Transverse colon (tissue), 4 donors: Measurements from ENCODE around the gene CDYL. TPM values are rescaled to one million over a fixed set of nuclear protein-coding genes. Genes with fewer than 3 reads are reported as not detected.

Experiments used
- DNase-seq: peaks from one replicate; pipeline ENCODE4 v3.0.0-alpha.2; 2019
- H3K27ac ChIP-seq, 4 donors: fragments of 200-600 bp; sonication (generic); 2 replicates each; pipeline ENCODE4 v1.5.1; 2016 to 2018; ENCODE audit warnings: inconsistent platforms in 4 of 4
- H3K27me3 ChIP-seq: fragments of 200-600 bp; sonication (generic); 2 replicates; pipeline ENCODE4 v1.5.1; 2017; ENCODE audit warnings: inconsistent platforms
- H3K36me3 ChIP-seq, 4 donors: fragments of 200-600 bp; sonication (generic); 2 replicates each; pipeline ENCODE4 v1.5.1; 2017 to 2019; ENCODE audit warnings: inconsistent platforms in 4 of 4
- H3K4me1 ChIP-seq, 4 donors: fragments of 200-600 bp; sonication (generic); 2 replicates each; pipeline ENCODE4 v1.5.1; 2017 to 2020; ENCODE audit warnings: inconsistent platforms in 4 of 4
- H3K4me3 ChIP-seq, 4 donors: fragments of 200-600 bp; sonication (generic); 1 replicate in 1 of 4; 2 replicates in 3 of 4; pipeline versions ENCODE4 v1.5.1 to v1.6.1; 2017 to 2019; ENCODE audit warnings: inconsistent platforms in 4 of 4
- H3K9me3 ChIP-seq, 2 donors: fragments of 200-600 bp; sonication (generic); 2 replicates each; pipeline ENCODE4 v1.5.1; 2017 to 2019; ENCODE audit warnings: inconsistent platforms in 2 of 2
- CTCF ChIP-seq, 5 experiments: fragments of 200-600 bp in 3 of 5; fragments of 450-650 bp in 2 of 5; sonication (generic) in 3 of 5; IDR thresholded peaks; 1 replicate in 2 of 5; 2 replicates in 3 of 5; pipeline ENCODE4 v1.5.1; 2016 to 2017; ENCODE audit warnings: antibody characterized with exemption in 5 of 5, inconsistent platforms in 3 of 5, mild to moderate bottlenecking in 2 of 5, moderate library complexity in 1 of 5
- EP300 ChIP-seq: sonication (generic); formaldehyde crosslinking; IDR thresholded peaks from one replicate; pipeline ENCODE4 v1.6.1; 2017; ENCODE audit warnings: antibody characterized with exemption, low read depth
- POLR2A ChIP-seq: fragments of 450-650 bp; IDR thresholded peaks from one replicate; pipeline ENCODE4 v1.6.1; 2016; ENCODE audit warnings: antibody characterized with exemption, mild to moderate bottlenecking, moderate library complexity
- POLR2AphosphoS5 ChIP-seq, 3 donors: sonication (generic); formaldehyde crosslinking; IDR thresholded peaks; one replicate each; pipeline ENCODE4 v1.6.1; 2016; ENCODE audit warnings: antibody characterized with exemption in 3 of 3
- WGBS, 2 donors: methylation state at CpG; one replicate each; pipeline ENCODE4 v1.1.5; 2018; ENCODE audit warnings: low coverage in 1 of 2; 5-methylcytosine and 5-hydroxymethylcytosine counted together
- in situ Hi-C, 4 donors: fragments of 200-750 bp; cut with MboI; loops; one replicate each; pipeline versions ENCODE4 v1.15.0 to v1.15.1; 2017; ENCODE audit warnings: low sequenced_read_pairs in 3 of 4, low pct_ligation_motif_present in 1 of 4, low pct_unique_long_range_greater_than_20kb in 1 of 4
- intact Hi-C: fragments of 100-400 bp; cut with DNase I; formaldehyde crosslinking; loops from one replicate; pipeline ENCODE4 v1.15.1; 2023; ENCODE audit warnings: low total_unique reads
- total RNA-seq, 4 donors: library from RNA; depleted of rRNA; stranded (reverse); fragments of >200 nt; gene quantifications; one replicate each; pipeline ENCODE4 v1.1.0, GENCODE V29; 2016

CDYL gene
- total RNA-seq, 4 donors from 2014 or later, result 23.6 to 40.8 (median 30.0) TPM

- no peak for DNase-seq
- intact Hi-C loops (no loop called here), in situ Hi-C loops (loop anchor here in 1 of 4 donors (25.0 kb wide), 1 partner anchor 632 kb away; no protein-coding TSS in a partner anchor)
- peaks cover 0 to 17% (median 10%) of the 10 kb centered on the region in 4 donors for H3K4me1 ChIP-seq
- H3K27me3 ChIP-seq, result no peaks in the 10 kb centered on the region
- TF ChIP-seq CTCF (IDR thresholded peaks at IDR 0.05) (no peak), POLR2A (no peak), EP300 (no peak), POLR2AphosphoS5 (IDR thresholded peaks at IDR 0.05) (no peak)
- H3K9me3 ChIP-seq, result no peaks in the 10 kb centered on the region
- H3K36me3 ChIP-seq, result peaks cover 0 to 5% (median 0%) of the 10 kb centered on the region in 4 donors
- H3K27ac ChIP-seq, result no peak overlapping the region
- no peak overlapping the region for H3K4me3 ChIP-seq
- 91 to 100% methylated on average over 4 to 8 of the region's 8 CpGs for WGBS, 2 donors
These were observed 168.1 kb downstream of the CDYL start for GRCh38 chr6:4944325-4944724.

GRCh38 chr6:4946521-4946920, 170.3 kb downstream of the CDYL start:
- Histone ChIP-seq H3K27ac (no peak overlapping the region), H3K4me1 (peaks cover 0 to 17% (median 10%) of the 10 kb centered on the region in 4 donors), H3K27me3 (no peaks in the 10 kb centered on the region), H3K9me3 (no peaks in the 10 kb centered on the region), H3K4me3 (no peak overlapping the region), H3K36me3 (peaks cover 0 to 5% (median 0%) of the 10 kb centered on the region in 4 donors)
- in situ Hi-C loops (loop anchor here in 1 of 4 donors (25.0 kb wide), 1 partner anchor 634 kb away; no protein-coding TSS in a partner anchor), intact Hi-C loops (no loop called here)
- DNase-seq, result no peak
- WGBS, 2 donors, result 94% methylated on average over 6 of the region's 11 CpGs; no CpG with 5 or more reads in 1 of the 2 donors
- TF ChIP-seq CTCF (IDR thresholded peaks at IDR 0.05) (no peak), POLR2A (no peak), EP300 (no peak), POLR2AphosphoS5 (IDR thresholded peaks at IDR 0.05) (no peak)

- peaks cover 0 to 7% (median 2%) of the 10 kb centered on the region in 4 donors for H3K36me3 ChIP-seq
These were observed 171.5 kb downstream of the CDYL start for GRCh38 chr6:4947716-4948115.

More at GRCh38 chr6:4947716-4948115, 171.5 kb downstream of the CDYL start:
- H3K4me3 ChIP-seq, result no peak overlapping the region
- no peak overlapping the region for H3K27ac ChIP-seq
- WGBS, 2 donors, result 92% methylated on average over 13 of the region's 13 CpGs; no CpG with 5 or more reads in 1 of the 2 donors
- H3K9me3 ChIP-seq, result no peaks in the 10 kb centered on the region
- peaks cover 0 to 6% (median 1%) of the 10 kb centered on the region in 4 donors for H3K4me1 ChIP-seq
- in situ Hi-C loops (loop anchor here in 1 of 4 donors (25.0 kb wide), 1 partner anchor 635 kb away; no protein-coding TSS in a partner anchor), intact Hi-C loops (no loop called here)
- H3K27me3 ChIP-seq, result no peaks in the 10 kb centered on the region
- DNase-seq, result no peak
- no peak for TF ChIP-seq POLR2AphosphoS5 (IDR thresholded peaks at IDR 0.05)
- no peak for TF ChIP-seq CTCF (IDR thresholded peaks at IDR 0.05)
- TF ChIP-seq EP300, result no peak
